Colon (tissue), 2 donors: ENCODE measurements around the gene FBXO44.

Experiments used
- FAIRE-seq: peaks from 2 replicates; lab custom pipeline; 2012; peaks lifted over from hg19 to GRCh38; lab: Jason Lieb, UNC
- donor health status: control.
- donor health status: control.

Gene FBXO44

DNA sequence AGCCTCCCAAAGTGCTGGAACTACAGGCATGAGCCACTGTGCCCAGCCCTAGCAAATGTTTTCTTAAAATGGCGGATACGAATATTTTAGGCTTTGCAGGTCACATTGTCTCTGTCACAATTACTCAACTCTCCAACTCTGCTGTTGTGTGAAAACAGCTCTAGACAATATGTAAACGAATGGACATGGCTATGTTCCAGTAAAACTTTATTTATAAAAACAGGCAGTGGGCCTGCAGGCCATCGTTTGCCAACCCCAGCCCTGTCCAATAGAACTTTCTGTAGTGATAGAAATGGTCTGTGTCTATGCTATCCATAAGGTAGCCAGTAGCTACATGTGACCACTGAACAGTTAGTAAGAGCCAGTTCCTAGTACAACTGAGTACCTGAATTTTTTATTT, 5.1 kb downstream of the FBXO44 start:
- FAIRE-seq, result no peak

DNA sequence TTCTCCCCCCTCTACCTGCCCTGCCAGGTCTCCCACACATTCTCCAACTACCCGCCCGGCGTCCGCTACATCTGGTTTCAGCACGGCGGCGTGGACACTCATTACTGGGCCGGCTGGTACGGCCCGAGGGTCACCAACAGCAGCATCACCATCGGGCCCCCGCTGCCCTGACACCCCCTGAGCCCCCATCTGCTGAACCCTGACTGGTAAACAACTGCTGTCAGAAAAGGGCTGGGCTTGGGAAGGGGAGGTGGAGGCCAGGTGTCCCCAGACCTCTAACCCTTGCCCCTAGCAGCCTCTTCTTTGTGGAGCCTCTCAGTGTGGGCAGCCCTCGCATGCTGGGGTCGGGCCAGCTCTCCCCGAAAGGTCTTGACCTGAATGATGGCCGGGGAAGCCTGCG, 6.4 kb downstream of the FBXO44 start:
- no peak for FAIRE-seq

DNA sequence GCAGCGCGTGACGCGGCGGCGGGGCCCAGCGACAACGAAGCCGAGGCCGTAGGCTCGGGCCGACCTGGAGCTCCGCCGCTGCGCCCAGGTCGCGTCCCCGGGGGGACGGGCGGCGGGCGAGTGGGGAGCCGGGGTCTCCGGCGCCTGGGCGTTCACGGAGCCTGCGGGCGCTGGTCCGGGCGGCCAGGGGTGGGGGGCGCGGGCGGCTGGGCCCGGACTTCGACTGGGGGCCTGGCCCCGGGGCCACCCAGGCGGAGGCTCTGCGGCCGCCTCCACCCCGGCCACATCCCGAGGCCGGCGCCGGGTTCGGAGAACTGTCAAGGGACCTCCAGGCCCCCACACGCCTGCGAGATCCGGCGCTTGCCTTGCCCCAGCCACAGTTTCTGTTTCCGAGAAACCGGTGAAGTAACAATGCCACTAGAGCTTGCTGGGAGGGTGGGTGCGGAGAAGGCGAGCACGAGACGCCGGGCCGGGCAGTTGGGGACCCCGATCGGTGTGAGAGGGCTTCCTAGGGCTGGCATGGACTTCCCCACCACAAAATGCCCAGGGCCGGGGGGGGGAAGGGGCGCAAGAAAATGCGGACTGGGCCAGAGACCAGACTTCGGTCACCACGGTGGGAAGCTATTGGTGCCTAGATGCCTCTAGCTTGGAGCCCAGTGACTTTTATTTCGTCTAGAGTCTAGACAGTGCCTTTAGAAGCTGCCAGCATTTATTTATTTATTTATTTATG, 9.8 kb downstream of the FBXO44 start:
- FAIRE-seq, result no peak

DNA sequence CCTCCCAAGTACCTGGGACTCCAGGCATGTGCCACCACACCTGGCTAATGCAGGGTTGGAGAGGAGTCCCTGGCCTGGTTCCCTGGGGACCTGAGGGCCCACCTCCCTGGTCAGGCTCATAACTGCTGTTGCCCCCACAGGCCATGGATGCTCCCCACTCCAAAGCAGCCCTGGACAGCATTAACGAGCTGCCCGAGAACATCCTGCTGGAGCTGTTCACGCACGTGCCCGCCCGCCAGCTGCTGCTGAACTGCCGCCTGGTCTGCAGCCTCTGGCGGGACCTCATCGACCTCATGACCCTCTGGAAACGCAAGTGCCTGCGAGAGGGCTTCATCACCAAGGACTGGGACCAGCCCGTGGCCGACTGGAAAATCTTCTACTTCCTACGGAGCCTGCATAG, 13.8 kb downstream of the FBXO44 start:
- no peak for FAIRE-seq

DNA sequence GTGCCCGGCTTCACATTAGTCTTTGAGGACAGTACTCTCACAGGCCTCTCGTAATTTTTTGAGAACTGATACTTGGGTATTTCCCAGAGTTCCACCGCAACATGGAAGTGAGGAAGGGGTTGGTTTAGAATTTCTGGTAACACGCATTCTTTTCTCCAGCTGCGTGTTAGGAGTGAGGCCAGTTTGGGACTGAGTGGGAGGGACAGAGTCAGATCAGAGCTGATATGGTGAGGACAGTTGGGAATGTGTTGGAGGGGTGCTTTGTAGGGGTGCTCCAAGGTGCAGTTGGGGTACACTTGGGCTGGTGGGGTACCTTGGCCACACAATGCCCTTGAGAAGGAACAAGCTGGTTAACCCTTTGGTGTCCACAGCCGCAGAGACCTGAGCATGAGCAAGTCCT, 16.1 kb downstream of the FBXO44 start:
- no peak for FAIRE-seq

DNA sequence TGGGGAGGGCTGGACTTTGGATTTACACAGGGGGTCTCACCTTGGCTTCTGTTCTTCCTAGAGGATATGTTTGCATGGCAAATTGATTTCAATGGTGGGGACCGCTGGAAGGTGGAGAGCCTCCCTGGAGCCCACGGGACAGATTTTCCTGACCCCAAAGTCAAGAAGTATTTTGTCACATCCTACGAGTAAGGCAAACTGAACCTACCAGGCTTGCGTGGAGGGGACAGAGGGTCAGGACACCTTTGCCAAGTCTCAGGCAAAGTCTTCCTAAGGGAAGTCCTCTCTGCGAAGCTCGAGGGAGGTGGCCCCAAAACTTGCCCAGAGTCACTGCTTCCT, 16.5 kb downstream of the FBXO44 start:
- FAIRE-seq, result no peak

DNA sequence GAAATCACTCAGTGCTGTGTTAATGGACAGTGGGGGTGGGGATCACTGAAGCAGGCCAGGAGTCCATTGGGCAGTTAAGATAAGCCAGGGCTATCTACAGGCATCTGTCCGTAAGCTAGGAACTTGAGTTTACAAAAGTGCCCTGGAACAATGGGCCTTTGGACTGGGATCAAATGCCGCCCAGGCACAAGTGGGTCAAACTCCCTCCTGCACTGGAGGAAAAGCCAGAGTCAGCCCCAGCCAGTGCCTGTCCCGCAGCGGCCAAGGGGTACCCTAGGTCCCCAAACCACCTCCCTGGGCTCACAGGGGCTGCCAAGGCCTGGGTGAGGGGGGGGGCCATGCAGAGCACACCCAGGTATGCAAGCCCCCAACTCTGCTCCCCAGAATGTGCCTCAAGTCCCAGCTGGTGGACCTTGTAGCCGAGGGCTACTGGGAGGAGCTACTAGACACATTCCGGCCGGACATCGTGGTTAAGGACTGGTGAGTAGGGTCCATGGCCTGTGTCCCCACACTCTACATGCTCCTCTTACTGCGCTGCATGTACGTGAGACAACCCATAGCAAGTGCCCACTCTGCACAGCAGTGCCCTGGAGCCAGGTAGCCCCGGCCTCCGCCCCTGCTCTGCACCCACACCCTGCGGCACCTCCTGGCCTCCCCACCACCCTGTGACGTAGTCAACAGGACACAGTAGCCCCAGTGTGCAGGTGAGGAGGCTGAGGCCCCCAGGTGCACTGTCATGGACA, 17.0 kb downstream of the FBXO44 start:
- no peak for FAIRE-seq

DNA sequence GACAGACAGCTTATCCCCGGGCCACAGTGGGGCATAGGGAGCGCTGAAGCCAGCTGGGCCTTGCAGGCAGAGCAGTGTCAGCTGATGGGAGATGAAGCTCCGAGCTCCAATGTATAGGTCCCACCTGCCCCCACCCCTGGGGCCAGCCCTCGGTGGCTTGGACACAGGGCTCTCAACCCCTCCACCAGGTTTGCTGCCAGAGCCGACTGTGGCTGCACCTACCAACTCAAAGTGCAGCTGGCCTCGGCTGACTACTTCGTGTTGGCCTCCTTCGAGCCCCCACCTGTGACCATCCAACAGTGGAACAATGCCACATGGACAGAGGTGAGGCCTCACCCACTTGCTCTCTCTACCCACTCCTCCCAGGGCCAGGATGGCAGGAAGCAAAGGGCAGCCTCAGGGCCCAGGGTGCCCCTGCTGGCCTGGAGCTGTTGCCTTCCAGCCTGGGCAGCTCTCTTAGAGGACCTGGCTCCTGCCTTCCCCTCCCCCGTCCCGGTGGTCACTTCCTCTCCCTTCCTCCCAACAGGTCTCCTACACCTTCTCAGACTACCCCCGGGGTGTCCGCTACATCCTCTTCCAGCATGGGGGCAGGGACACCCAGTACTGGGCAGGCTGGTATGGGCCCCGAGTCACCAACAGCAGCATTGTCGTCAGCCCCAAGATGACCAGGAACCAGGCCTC, 18.6 kb downstream of the FBXO44 start:
- FAIRE-seq, result no peak

DNA sequence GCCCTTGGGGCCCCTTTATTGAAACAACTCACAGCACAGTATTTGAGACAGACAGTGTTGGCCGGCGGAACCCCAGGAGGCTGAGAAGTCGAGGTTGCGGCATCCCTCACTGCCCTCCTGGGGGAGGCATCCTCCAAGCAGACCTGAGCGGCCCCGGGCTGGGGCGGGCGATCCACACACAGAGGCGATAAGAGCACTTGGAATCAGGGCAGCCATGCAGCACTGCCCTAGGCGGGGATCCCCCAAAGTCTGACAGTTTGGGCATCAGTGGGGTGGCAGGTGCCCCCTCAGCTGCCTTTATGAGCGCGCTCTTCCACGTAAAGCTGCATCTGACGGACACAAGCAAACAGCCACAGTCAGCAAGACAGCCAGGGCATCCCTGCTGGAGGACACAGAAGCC, 19.8 kb downstream of the FBXO44 start:
- FAIRE-seq, result no peak

DNA sequence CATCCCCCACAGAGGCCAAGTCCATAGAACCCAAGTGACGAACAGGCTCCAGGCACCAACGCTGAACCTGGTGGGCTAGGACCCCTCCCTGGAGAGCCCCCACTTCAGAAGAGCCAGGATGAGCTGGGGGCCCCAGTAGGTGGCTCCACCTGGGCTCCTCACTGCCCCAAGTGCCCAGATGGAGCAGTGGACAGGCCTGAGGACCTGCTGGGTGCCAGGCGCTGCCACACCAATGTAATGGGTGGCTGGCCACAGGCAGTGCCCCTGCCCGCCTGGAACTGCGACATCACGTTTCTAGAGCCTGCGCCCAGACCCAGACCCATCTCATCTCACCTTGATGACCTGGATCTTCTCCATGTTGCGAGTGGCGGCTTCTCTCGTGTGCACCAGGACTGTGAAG, 20.6 kb downstream of the FBXO44 start:
- no peak for FAIRE-seq

DNA sequence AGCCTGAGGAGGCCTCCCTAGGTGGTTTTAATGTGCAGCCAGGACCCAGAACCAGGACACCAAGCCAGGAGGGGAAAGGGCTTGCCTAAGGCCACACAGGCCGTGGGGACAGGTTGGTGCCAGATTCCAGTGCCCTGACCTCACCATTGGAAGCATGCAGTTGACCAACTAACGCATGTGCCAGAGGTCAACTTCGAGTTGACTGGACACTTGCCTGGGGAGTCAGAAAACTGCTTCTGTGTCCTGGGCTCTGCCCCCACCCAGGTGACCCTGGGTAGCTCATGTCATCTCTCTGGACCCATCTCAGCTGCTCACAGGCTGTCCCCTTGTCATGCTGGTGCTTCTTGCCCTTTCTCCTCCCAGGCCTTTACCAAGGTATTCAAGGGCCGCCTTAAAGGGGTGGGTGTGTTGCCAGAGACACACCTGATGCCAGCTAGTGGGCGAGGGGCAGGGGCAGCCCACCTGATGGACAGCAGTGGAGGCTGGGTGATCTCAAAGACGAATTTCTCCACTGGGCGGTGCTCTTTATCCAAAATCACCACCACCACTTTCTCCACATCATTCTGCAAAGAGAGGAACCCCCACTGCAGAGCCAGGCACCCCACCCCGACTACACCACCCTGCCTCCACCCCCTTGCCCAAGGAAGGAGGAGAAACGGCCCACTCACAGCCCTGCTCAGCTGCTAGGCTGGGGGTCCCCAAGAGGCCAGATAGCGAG, 21.9 kb downstream of the FBXO44 start:
- no peak for FAIRE-seq

DNA sequence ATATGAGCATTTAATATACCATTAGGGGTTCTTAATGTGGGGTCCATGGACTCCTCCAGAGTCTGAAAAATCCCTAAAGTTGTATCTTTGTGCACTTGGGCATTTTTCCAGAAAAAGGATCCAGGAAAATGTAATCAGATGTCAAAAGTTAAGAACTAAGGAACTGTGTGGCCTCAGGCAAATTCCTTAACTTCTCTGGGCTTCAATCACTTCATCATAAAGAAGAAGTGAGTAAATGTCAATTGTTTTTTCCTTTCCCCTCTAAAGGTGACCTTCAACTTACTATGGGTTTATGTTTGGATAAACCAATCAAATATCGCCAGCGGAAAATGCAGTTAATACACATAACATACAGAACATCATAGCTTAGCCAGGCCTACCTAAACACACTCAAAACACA, 23.8 kb downstream of the FBXO44 start:
- FAIRE-seq, result no peak

DNA sequence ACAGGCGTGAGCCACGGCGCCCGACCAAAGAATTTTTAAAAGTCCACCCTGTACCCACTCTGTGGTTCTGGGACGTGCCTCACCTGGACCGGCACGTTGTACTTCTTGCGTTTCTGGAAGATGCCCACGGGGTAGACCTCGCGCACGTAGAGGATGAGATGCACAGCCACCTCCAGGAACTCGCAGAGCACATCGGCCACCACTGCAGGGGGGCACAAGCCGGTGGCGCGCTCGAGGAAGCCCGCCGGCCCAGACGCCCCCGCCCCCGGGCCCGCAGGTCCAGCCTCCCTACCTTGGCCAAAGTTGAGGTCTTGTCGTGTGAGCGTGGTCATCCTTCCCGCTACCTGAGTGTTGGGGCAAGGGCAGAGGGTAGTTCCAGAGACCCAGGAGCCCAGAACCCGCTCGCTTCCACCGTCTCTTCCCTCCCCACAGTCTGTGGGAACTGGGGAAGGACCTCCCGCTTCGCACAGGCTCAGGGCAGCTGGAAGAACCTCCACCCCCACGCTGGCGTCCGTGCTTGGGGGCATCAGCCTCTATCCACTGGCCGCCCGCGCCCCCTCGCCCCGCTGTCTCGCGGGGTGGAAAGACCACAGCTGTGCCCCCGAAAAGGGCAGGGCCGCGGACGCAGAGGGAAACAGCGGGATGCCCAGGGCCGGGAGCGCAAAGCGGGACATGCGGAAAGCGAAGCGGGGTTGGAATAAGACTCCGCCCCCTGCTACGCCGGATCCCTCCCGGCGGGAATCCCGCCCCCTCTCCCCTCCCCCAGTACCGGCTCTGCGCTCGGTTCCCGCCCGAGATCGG, 25.8 kb downstream of the FBXO44 start:
- FAIRE-seq, result no peak

DNA sequence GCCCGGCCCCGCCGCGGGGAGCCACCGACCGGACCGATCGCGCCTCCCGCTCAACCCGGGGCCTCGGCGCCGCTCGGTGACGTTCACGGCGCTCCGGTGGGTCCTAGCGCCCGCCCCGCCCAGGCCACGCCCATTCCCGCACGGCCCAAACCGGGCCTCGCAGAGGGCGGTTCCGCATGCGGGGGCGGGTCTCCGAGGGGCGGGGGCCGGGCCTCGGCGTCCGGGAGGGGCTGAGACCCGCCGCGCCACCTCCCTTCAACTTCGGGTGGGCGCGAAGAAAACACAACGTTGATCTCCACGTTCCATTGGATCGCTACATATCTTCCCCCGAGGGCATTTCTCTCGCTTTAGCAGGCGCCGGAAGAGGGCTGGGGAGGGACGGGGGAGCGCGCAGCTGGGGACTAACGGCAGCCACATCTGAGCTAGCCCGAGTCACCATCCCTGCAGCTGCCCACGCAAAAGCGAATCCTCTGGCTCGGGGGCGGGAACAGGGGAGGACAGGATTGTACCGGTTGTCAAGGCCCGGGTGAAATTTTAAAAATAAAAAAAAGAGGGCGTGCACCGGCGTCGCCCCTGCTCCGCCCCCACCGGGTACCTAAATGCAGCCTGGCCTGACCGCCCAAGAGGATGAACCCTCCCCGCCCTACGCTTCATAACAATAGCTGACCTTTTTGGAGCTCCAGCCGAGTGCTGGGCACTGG, 26.5 kb downstream of the FBXO44 start, which contains the start of gene MAD2L2:
Gene MAD2L2, minus strand, starts transcription at position 78 of the 701 bp plus-strand sequence. CDS start 547 bp downstream, outside the sequence.
- no peak for FAIRE-seq

DNA sequence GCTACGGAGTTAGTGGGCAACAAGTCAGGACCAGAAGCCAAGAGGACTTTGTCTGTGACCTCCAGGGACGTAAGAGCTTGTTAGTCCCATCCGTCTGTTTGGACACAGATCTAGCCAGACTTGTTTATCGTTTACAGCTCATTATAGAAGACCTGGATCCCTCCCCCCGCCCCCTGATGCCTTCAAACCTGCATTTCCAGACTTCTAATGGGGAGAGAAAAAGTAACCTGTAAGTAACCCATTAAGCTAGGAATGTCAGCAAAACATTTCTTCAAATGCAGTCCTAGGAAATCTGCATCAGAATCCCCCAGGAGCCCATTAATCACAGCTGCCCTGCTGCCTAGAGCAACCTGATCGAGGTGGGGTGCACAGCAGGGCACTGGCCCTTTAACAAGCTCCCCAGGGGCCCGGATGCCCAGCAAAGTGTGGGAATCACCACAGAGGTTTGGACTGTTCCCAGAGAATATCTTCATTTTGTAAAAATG, 27.7 kb downstream of the FBXO44 start:
- FAIRE-seq, result no peak

DNA sequence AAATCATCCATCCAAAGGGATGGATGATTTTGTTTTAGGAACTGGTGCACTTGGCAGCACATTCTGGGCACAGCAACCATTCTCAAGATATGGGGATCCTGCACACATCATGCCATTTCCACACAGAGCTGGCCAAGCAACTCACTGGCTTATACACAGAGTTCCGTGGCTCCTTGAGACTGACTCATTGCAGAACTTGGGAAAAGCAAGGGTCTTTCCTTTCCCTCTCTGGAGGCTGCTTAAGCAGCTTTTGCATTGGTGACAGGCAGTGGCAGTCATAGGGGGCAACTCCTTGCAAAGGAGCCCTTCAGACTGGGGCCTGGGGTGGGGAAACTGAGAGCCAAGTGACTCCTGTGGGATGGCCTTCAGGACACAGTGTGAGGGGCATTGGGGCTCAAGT, 28.1 kb downstream of the FBXO44 start:
- no peak for FAIRE-seq

DNA sequence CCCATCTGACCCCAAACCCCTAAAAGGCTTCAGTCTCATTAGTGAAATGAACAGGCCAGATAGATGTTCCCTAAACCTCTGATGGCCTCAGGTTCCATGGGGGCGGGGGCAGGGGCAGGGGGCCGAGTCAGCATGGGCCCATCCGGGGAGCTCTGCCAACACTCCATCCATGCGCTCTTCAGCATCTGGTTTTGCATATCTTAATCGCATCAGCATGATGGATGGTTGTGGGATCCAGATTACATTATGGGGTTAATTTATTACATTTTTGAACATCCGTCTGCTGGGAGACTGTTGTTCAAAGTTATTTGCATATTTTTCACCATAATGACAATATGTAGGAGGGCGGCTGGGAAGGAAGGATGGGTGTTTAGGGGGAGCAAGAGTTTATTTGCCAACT, 29.4 kb downstream of the FBXO44 start:
- no peak for FAIRE-seq

DNA sequence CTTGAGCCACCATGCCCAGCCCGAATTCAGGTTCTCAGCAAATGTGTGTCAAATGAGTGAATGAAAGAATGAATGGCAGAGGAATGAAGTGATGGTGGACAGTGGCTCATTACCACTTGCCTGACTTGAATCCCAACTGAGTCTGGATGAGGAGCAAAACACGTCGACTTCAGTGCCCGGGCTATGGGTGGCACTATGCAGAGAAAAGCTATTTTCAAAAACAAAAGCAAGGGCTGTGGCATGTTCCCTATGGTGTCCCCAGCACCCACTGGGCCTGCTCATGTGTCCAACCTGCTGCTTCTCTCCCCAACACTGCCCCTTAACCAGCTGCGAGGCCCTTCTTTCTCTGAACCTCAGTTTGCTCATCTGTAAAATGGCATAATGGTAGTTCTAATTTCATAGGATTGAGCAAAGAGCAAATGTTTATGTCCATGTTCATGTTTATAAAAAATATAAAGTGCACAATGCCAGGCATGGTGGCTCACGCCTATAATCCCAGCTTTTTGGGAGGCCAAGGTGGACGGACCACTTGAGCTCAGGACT, 30.6 kb downstream of the FBXO44 start:
- no peak for FAIRE-seq

DNA sequence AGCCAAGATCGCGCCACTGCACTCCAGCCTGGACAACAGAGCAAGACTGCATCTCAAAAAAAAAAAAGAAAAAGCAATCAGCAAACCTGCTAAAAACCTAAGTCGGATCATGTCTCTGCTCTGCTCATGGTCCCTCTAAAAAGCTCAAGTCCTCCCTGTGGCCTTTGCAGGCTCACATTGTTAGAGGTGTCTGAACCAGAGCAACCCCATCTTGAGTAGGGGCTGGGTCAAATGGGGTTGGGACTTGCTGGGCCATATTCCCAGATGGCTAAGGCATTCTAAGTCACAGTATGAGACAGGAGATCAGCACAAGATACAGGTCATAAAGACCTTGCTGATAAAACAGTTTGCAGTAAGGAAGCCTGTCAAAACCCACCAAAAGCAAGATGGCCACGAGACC, 33.8 kb downstream of the FBXO44 start:
- no peak for FAIRE-seq

DNA sequence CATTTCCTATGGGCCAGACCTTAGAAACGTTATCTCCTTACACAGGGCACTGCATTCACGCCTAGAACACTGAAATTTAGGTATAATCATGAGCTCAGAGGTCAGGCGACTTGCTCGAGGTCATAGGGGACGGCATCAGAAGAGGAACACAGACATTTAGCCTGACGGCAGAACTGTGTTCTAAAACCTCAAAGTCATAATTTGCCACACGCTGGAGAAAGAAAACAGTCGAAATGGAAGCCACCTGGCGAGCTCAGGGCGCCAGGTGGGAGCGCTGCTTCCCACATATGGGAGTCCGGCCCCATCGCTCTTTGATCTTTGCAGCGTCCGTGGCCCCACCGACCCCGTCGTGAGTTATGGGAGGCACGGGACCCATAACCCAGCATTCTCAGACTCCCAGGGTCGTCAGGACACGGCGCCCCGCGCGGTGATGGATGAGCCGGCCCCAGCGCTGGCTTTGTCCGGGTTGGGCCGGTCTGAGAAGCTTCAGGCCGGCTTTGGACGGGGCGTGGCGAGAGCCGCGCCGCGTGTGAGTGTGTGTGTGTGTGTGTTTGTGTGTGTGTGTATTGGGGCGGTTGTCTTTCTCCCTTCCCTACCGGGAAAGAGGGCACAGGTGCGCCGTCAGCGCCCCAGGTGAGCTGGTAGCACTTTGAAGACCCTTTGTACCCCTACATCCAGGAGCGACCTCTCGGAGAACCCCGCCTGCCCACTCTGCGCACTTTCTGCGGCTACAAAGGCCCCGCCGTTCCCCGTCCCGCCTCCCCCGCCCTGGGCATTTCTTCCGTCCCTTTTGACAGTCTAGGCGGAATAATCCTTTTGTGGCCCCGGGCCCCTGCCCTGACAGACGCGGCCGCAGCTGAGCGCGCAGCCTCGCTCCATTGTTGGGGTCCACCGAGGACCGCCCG, 36.0 kb downstream of the FBXO44 start:
- FAIRE-seq, result no peak
